GM13977 (cell line): ENCODE data around the gene SLC25A44.

Experiments
- DNase-seq: peaks from one replicate; pipeline ENCODE4 v3.0.0; 2012; ENCODE audit warnings: low spot score
- CTCF ChIP-seq: IDR thresholded peaks from 2 replicates; pipeline ENCODE4 v1.5.1; 2012; ENCODE audit warnings: mild to moderate bottlenecking, control low read depth; ENCODE audit not compliant: insufficient read depth; ENCODE audit errors: extremely low read depth, missing control alignments
- in situ Hi-C: fragments of 300-500 bp; cut with MboI; formaldehyde crosslinking; loops from one replicate; pipeline ENCODE4 v1.12.0; 2022; ENCODE audit warnings: low sequenced_read_pairs, low pct_unique_long_range_greater_than_20kb, mixed read lengths, inconsistent platforms; ENCODE audit not compliant: unreplicated experiment

The SLC25A44 gene

DNA sequence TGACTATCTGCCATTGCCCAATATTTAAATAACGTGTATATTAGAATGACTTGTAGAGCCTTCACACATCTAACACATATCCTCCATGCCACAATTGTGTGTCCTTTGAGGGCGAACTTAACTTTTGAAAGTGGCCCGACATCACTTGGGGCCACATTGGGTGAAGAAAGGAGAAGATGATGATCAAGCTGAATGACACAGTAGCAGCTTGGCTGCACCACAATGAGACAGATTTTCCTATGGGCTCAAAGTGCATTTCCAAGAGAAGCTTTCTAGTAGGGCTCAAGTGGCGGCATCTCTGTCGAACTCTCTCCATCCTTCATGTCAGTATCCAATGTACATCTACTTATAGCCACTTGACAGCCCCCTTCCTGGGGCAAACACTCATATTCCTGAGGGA lies 44.3 kb downstream of the SLC25A44 start:
- DNase-seq: no peak
- TF ChIP-seq CTCF: no peak
- in situ Hi-C loops: no loop called here

DNA sequence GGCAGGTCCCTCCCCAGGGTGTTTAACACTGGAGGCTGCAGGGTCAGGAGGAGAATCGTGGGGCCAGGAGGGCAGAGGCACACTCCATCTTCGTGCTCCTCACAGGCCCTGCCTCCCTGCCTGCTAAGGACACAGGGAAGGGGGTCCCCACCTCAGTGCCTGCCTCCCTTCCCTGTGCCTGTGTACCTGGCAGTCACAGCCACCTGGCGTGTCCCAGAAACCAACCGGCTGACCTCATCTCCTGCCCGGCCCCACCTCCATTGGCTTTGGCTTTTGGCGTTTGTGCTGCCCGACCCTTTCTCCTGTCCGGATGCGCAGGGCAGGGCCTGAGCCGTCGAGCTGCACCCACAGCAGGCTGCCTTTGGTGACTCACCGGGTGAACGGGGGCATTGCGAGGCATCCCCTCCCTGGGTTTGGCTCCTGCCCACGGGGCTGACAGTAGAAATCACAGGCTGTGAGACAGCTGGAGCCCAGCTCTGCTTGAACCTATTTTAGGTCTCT lies 47.5 kb downstream of the SLC25A44 start:
- no peak for DNase-seq
- no peak for TF ChIP-seq CTCF
- in situ Hi-C loops: no loop called here

GRCh38 chr1:156241926-156242325 lies 48.0 kb downstream of the SLC25A44 start, which contains the start of gene BGLAP:
Gene BGLAP (plus strand): TSS chr1:156242184. CDS start chr1:156242232, 48 bp downstream.
- in situ Hi-C loops: no loop called here
- DNase-seq: no peak
- TF ChIP-seq CTCF: no peak

DNA sequence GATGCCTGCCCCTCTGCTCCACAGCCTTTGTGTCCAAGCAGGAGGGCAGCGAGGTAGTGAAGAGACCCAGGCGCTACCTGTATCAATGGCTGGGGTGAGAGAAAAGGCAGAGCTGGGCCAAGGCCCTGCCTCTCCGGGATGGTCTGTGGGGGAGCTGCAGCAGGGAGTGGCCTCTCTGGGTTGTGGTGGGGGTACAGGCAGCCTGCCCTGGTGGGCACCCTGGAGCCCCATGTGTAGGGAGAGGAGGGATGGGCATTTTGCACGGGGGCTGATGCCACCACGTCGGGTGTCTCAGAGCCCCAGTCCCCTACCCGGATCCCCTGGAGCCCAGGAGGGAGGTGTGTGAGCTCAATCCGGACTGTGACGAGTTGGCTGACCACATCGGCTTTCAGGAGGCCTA lies 48.8 kb downstream of the SLC25A44 start:
- no peak for TF ChIP-seq CTCF
- in situ Hi-C loops: no loop called here

DNA sequence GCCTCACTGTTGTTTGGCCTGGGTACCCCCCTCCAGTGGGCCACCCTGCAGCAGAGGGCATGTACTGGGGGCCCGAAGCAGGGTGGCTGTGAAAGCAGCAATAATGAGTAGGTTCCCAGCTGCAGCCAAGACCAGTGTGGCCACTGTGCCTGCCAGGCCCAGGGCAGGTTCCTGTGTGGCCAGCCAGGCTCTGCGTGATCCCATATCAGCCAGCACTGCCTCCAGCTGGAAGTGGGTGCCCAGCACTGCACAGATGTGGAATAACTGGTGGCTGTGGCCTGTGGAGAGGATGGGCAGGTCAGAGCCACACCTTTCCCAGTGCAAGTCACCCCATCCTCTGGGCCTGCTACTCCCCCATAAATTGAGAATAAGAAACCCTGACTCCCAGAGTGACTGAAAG lies 50.2 kb downstream of the SLC25A44 start:
- in situ Hi-C loops: no loop called here
- no peak for TF ChIP-seq CTCF
- no peak for DNase-seq

More for the DNA sequence above, 48.8 kb downstream of the SLC25A44 start:
- no peak for DNase-seq

DNA sequence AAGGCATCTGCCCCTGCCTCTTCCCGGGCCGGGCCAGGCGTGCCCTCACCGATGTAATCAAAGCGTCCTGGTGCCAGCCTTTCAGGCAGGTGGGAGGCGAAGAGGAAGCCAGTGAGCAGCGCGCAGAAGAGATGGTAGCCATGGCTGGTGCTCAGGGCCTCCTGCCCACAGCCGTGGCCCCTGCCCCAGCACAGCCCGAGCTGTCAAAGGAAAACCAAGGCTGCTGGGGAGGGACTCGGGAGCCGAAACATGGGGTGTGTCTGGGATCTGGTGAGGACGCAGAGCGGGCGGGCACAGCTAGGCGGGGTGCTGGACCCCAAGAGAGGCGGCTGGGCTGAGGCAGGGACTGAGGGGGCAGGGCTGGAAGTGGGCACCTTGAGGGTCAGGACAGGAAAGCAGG lies 50.8 kb downstream of the SLC25A44 start:
- DNase-seq: no peak
- no peak for TF ChIP-seq CTCF

More for the DNA sequence above, 50.8 kb downstream of the SLC25A44 start:
- in situ Hi-C loops: no loop called here
